GM18519 (cell line): ENCODE results near the gene CREM.

Experiments used
- ATAC-seq: cut with Tn5 transposase; IDR thresholded peaks from one replicate; pipeline ENCODE4 v1.9.1; 2021; ENCODE audit warnings: mild to moderate bottlenecking, moderate library complexity; ENCODE audit not compliant: unreplicated experiment, low FRiP score

Gene CREM

DNA sequence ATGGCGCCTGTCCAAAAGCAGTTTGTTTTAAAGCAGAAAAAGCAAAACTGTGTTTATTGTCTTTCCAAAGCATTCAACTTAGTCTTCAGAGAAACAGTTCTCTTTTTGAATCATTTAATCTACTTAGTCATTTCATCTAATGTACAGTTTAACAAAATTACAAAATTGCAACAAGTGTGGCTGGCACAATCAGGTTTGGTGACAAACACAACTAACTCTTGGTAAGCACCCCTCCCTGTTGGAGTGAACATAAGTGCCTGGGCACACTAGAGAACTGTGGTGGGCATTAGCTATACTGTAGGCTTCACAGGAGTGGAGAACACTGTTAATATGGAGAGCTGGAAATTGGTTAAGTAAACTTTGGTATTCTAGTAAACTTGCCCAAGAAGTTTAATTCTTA is 6.9 kb downstream of the CREM start:
- ATAC-seq = no peak

- no peak for ATAC-seq
Observed at GRCh38 chr10:35135861-35136260, 9.2 kb downstream of the CREM start.

- ATAC-seq = peak; percentile 76
Observed at GRCh38 chr10:35136263-35136815, 9.7 kb downstream of the CREM start.

GRCh38 chr10:35140126-35140525 is 13.5 kb downstream of the CREM start:
- ATAC-seq = no peak

DNA sequence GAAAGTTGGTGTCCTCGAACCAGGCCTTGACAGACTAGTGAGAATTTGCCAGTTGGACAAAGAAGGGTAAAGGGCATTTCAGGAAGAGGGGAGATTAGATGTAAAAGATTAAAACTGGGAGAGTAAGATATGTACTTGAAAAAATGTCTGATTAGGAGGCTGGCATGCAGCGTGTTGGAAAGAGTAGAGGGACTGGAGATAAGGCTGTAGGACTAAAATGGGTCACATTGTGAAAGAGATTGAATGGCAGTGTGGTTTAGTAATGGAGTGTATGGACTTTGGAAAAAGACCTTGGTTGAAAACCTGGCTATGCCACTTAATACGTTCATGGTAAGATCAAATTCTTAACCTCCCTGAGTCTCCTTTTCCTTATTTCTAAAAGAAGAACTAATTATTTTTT is 14.1 kb downstream of the CREM start:
- ATAC-seq = no peak

DNA sequence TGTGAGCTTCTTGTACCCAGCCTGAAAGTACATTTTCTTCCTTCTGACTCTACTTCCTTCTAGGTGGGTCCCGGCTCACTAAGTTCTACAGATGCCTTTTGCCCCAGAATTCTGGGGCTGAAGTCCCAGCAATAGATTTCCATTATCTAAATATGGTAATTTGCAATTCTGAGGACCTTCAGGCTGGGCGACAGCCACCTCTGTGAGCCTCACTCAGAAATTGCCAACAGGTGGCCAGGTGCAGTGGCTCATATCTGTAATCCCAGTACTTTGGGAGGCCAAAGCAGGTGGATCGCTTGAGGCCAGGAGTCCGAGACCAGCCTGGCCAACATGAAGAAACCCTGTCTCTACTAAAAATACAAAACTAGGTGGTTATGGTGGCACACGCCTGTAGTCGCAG is 23.7 kb downstream of the CREM start:
- no peak for ATAC-seq

DNA sequence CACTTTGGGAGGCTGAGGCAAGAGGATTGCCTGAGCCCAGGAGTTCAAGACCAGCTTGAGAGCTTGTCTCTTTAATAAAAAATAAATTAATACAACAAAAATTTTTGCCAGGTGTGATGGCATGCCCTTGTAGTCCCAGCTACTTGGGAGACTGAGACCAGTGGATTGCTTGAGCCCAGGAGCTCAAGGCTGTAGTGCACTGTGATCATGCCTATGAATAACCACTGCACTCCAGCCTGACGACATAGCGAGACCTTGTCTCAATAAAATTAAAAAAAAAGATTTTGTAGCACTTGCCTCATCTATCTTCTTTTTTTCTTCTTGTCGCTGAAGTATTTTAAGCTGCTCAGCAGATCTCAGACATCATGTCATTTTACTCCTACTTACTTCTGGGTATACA is 26.3 kb downstream of the CREM start:
- no peak for ATAC-seq

- no peak for ATAC-seq
Observed at GRCh38 chr10:35153716-35154115, 27.1 kb downstream of the CREM start.

DNA sequence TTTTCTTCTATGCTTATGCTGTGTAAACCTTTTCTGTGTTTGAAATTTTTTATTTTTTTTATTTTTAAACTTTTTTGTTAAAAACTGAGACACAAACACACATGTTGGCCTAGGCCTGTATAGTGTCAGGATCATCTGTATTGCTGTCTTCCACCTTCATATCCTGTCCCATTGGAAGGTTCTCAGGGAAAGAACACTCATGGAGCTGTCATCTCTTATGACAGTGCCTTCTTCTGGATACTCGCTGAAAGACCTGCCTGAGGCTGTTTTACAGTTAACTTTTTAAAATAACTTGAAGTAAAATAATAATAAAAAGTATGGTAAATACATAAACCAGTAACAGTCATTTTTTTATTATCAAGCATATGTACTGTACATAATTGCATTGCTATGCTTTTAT is 34.1 kb downstream of the CREM start:
- ATAC-seq = no peak

DNA sequence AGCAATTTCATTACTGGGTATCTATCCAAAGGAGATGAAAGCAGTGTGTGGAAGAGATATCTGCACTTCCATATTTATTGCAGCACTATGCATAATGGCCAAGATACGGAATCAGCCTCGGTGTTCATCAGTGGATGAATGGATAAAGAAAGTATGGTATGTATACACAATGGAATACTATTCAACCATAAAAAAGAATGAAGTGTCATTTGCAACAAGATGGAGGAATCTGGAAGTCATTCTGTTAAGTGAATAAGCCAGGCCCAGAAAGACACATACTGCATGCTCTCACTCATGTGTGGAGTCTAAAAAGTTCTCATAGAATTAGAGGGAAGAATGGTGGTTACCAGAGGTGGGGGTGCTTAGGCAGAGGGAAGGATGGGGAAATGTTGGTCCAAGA is 35.3 kb downstream of the CREM start:
- no peak for ATAC-seq

DNA sequence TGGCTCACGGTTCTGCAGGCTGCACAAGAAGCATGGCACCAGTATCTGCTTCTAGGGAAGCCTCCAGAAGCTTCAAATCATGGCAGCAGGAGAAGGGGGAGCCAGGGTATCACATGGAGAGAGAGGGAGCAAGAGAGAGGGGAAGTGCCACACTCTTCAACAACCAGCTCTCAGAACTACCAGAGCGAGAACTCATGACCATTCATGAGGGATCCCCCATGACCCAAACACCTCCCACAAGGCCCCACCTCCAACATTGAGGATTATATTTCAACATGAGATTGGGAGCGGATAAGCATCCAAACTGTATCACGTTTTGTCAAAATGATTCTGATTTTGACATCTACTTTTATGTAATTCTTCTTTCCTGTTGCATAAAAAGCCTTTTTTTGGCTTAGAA is 38.5 kb downstream of the CREM start:
- ATAC-seq = no peak

DNA sequence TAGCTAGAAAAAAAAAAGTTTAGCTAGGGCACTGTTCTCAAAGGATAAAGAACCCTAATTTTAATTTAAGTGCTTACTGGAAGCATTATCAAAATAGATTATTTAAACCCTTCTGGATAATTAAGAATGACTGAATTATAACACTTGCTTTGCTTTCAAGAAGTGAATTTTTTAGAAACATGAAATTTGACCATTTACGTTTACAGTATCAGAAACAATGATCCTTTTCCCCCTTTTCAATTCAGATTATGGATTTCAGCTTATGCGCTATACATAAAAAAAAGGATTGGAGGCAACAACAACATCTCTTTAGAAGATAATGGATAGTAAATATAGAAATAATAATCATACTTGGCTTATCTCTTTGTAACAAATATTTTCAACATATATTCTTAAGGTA is 39.2 kb downstream of the CREM start:
- ATAC-seq = no peak

- ATAC-seq = no peak
Observed at GRCh38 chr10:35166607-35167006, 40.0 kb downstream of the CREM start.

GRCh38 chr10:35167342-35167741 is 40.7 kb downstream of the CREM start:
- no peak for ATAC-seq

DNA sequence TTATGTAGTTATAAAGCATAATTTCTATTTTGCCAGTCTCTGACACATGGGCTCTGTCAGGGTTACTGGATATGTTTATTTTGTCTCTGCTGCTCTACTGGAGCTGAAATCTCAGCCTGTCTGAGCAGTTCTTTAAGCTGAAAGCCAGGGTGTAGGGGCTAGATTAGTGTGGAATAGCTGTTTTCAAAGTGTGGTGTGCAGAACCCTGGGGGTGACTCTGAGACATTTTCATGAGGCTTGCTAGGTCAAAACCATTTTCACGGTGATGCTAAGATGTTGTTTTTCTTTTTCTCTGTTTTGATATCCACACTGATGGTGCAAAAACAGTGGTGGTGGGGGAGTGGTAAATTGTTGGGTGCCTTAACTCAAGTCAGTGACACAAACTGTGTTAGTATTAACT is 45.5 kb downstream of the CREM start:
- no peak for ATAC-seq

DNA sequence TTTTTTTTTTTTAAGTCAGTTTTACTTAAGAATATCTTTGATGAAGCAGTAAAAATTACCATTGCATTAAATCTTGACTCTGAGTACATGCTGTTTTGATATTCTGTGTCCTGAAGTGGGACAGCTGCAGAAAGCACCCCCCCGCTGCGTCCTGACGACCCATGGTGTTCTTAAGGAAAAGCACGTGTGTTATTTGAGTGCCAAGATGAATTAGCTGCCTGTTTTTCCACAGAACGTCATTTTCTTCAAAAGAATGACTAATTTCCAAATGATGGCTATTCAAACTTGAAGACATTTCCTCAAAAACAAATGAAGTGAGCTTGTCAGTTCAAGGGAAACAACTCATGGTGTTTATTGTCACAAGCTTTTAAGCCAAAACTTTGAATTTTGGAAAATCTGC is 45.9 kb downstream of the CREM start:
- ATAC-seq = no peak

GRCh38 chr10:35178331-35178730 is 51.7 kb downstream of the CREM start:
- ATAC-seq = no peak

DNA sequence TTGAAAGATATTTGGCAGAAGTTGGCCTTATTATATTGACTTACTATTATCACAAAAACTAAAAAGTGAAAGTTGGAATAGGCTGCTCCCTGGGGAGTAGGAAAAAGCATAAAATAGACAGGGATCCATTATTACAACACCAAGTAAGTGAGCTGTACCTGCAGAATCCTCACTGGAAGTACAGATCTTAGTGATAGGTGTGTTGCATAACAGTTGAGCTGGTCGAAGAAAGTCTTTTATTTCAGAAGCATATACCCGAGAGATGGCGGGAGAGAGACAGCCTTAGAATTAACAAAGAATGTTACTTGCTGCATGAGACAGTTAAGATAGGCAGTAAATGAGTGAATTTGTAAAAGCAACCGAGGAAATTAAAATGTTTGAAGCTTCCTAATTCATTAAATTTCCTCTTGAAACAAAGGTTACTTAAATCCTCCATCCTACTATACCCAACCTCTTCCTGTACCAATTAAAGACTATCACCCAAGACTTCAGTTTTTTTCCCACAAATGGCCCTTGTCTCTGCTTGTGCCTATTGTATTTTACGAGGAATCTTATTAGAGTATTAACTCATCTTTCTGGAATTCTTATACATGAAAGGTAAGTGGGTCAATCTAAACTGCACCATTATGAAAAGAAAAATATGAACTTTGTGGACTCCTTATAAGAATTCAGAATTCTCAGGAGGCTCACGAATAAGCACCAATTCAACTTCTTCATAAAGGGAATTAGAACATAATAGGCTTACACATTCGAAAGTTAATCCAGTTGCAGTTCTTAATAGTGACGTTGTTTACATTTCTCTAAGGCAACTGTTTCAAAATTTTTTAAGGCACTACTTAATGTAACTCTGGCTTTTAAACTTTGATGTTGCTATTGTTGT is 56.2 kb downstream of the CREM start:
- no peak for ATAC-seq

DNA sequence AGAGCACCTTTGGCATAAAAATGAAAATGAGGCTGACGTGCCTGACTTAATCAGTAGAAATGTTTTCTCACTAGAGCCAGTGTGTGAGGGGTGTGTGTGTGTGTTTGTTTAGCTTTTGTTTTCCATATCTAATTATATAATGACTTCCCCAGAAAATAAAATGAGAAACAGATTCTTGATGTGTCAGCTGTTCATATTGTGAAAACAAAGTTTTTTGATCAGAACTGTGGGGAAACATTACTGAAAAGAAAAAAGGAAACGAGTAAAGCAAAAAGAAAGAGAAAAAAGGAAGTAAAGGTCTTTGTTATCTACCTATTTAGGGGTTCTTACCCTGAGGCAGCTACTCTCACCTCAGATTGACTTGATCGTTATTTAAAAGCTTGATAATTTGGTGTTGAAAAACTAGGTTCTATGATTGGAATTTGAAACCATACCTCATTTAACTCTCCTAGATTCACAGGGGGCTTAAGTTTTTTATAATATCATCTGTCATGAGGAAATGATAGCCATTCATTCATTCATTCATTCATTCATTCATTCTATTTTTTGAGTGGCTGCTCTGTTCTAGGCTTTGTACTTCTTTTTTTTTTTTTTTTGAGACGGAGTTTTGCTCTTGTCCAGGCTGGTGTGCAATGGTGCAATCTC is 58.0 kb downstream of the CREM start:
- no peak for ATAC-seq

GRCh38 chr10:35185260-35186034 is 58.8 kb downstream of the CREM start:
- ATAC-seq = no peak

GRCh38 chr10:35188954-35189353 is 62.3 kb downstream of the CREM start:
- ATAC-seq = no peak
